ENCODE results near the gene NXN.
"Not testable (repeated sequence)": the region's sequence is repeated elsewhere in the genome, so short reads cannot be mapped to it uniquely, and the experiment has no call there.

Gene NXN

DNA sequence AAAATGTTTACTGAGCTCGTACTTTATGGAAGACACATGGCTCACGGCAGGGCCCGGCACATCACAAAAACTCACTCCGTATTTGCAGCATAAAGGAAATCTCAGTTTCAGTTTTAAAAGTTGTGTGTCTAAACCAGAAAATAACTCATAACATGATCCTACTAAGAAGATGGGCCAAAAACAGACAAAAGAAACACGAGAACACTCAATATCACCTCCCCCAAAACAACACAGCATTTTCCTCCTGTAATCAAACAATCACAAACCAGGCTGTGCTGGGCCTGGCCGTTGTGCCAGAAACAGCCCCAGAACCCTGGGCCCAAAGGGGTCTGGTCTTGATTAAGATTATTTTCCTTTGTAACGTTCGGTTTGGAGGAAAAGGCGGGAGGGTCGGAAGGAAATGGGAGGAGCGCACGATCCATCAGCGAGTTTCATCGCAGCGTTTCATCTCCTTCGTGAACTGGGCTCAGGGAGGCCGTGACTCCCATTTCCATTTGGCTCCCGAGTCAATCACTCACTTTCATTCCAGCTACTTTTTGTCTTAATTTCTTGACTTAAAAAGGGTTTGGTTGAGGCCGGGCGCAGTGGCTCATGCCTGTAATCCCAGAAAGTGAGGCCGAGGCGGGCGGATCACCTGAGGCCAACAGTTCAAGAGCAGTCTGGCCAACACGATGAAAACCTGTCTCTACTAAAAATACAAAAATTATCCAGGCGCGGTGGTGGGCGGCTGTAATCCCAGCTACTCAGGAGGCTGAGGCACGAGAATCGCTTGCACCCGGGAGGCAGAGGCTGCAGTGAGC is 61.4 kb downstream of the NXN start:
- DNase-seq (ENCODE audit: low spot score) = no peak

DNA sequence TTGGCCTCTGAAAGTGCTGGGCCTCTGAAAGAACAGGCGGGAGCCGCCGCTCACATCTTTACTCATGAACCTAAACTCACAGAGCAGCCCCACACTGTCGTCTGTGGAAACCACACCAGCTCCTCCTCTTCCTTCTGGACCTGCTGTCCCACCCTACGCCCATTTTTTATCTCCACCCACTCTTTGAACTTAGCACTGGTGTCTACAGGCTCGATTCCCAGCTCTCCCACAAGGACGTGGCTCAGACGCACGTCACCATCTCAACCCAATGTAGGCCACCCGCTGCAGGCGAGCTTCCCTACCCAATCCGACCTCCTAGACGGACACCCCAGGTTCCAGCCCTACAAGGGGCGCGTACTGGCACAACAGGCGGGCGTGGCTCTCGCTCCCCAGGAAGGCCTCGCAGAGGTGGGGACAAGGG is 62.2 kb downstream of the NXN start:
- DNase-seq (ENCODE audit: low spot score) = no peak

DNA sequence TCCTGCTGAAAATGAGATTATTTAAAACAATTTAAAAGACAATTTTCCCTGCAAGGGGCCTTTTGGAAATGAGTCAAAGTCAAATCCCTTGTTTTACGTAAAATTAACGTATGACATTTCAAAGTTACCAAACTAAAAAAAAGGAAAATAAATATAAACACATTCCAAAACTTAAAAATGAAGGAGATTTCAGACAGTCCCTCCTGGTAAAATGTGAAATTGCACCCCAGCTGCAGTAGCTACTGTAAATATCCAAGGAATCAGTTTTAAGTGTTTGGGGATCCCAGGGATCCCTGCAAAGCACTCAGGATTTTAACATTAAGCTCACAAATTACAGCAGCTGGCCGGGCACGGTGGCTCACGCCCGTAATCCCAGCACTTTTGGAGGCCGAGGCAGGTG is 63.3 kb downstream of the NXN start:
- no peak for DNase-seq (ENCODE audit: low spot score)

DNA sequence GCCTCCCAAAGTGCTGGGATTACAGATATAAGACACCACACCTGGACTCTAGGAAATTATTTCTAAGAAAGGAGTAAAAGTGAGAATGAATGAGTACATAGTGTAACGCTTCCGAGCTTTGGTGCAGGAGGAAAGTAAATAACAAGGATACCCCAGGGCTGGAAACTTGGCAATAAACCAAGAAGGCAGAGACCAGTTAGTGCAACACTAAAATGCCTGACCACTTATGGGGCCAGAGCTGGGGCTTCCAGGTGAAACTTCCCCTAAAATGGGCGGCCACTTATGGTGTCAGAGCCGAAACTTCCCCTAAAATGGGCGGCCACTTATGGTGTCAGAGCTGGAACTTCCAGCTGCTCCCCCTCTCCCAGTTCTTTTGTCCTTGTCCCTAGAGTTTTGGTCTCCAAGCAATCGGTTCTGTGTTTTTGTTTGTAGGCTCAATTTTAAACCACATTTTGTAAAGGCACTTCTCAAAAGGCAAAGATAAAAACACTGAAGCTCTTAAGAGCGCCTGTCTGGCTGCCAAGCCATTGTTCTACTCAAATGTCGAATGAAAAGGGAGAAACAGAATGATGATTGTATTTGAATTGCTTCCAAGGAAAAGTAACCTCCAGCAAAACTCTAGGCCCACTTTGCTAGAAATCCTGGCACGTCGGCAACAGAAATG is 63.9 kb downstream of the NXN start:
- no peak for DNase-seq (ENCODE audit: low spot score)

DNA sequence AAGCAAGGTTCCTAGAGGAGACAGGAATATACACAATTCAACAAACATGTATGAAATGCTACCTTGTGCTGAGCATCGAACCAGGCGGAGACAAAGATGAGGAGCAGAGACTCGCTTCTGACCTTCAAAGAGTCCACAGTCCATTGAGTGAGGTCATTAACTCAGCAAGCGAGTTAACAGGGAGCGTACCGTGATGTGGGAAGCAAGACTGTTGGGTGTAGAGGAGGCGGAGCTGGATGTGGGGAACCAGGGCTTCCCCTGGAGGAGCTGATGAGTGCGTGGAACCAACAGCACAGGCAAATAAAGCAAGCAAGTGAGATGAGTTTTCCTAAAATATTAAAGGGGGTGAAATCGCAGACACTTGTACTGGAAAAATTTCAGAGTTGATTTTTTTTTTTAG is 65.0 kb downstream of the NXN start:
- no peak for DNase-seq (ENCODE audit: low spot score)

DNA sequence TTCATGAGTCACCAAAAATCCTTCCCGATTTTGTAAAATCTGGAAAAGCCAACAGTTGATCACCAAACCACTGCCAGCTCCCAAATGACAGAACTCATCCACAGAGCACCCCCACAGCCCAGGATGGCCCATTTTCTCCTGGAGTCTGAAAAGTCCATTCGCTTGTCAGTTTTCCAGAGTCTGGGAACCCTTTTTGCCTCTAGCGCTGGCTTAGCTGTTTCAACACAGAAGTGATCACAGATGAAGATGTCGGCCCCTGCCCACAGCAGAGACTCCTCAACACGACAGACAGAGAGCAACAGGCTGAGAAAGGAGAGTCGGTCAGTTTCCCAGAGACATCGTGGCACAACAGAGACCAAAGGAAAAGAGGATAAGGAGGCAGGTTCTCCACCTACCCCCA is 66.4 kb downstream of the NXN start:
- no peak for DNase-seq (ENCODE audit: low spot score)

DNA sequence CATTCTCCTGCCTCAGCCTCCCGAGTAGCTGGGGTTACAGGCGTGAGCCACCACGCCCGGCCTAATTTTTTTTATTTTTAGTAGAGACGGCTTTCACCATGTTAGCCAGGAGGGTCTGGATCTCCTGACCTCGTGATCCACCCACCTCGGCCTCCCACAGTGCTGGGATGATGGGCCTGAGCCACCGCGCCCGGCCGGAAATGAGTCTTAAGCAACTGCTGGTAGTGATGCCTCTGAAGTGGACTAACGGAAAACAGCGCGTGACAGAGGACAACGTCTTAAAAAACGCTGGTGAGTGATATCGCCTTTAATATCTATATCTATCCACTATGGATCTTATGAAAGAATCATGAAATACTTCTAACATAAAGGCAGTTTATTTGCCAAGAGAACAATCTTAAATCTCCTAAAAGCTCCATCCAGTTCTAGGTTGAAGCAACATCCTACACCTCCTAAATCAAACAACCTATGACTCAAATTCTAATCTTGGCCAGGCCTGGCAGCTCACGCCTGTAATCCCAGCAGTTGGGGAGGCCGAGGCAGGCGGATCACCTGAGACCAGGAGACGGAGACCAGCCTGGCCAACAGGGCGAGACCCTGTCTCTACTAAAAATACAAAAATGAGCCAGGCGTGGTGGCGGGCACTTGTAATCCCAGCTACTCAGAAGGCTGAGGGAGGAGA is 69.8 kb downstream of the NXN start:
- no peak for DNase-seq (ENCODE audit: low spot score)

DNA sequence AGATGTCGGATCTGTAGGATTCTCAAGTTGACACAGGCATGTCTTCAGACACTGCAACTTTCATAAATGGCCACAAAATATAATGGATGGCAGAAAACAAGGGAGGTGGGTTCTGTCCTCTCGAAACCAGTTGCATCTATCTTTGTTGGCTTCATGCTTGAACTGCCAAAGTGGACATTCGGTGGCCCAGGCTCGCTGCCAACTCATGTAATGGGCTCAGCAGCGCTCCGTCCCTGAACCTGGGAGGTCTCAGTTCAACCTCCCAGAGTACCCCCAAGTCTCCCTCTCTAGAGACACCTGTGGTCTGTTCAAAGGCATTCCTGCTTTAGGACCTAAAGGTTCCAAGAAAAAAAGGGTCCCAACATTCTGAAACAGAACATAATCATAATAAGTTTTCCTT is 71.9 kb downstream of the NXN start:
- no peak for DNase-seq (ENCODE audit: low spot score)

DNA sequence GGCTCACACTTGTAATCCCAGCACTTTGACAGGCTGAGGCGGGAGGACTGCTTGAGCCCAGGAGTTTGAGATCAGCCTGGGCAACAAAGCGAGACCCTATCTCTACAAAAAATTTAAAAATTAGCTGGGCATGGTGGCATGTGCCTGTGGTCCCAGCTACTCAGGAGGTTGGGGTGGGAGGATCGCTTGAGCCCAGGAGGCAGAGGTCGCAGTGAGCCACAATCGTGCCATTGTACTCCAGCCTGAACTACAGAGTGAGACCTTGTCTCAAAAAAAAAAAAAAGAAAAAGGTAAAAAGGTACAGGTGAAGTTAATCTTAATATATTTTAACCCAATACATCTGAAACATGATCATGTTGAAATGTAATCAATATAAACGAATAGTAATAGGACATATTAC is 73.9 kb downstream of the NXN start:
- not testable (repeated sequence) for DNase-seq (ENCODE audit: low spot score)

DNA sequence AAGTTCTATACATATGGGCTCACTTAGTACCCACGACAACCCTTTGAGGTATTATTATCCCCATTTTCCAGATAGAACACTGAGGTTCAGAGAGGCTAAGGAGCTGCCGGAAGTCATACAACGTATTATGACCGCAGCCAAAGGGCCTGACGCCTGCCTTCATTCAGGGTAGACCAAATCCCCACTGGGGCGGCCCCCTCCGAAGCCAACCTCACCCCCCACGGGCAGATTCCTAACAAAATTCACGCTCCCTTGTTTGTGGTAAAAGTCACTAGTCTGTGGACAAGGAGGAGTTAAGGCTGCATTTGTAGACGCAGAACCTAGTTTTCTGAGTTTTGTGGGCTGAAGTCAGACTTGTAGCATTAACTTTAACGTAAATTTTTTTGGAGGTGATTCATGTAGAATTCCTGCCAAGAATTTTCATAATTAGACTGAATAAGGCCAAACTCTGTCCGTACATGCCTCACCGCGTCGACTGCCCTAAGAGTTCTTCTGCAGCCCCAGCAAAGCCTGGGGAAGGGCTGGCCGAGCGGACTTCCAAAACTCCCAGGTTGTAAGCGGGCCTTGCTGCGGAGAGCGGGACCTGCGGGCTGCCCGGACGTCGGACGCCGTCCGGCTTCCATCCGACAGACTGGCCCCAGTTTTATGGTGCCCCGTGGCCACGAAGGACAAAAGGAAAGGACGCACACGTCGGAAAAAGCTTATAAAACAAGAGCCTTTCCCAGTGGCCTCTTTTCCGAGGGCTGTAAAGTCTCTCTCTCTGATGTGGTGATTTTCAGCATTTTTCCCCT is 75.7 kb downstream of the NXN start:
- DNase-seq (ENCODE audit: low spot score) = peak; percentile 49

DNA sequence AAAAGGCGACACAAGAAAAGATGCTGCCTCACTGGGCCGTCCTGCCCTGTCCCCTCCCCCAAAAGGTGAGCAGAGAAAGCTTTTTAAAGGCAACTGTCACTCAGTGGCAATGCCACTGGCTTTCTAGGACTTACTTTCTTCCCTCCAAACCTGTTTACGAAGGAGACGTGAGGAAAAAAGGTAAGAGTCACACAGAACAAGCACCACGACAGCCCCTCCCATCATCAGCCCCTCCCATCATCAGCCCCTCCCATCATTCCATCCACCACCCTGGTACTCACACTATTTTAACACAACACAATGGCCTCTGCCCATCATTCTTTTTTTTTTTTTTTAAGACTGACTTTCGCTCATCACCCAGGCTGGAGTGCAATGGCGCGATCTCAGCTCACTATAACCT is 77.1 kb downstream of the NXN start:
- DNase-seq (ENCODE audit: low spot score) = no peak

DNA sequence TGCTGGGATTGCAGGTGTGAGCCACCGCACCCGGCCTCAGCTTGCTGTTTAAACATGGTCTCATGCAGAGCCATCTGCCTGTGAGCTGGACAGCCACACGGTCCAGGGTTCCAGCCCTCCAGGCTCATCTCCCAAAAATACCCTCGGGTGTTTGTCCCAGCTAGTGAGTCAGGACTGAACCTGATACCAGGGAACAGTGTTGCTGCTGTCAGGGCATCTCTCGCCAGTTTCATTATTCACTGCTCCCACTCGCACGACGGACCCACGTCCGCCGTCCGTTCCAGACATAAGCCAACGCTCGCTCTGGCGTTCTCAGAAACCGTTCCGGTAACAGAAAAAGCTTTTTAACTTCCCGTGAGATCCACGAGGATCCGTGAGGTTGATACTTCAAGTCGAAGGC is 77.6 kb downstream of the NXN start:
- DNase-seq (ENCODE audit: low spot score) = no peak

DNA sequence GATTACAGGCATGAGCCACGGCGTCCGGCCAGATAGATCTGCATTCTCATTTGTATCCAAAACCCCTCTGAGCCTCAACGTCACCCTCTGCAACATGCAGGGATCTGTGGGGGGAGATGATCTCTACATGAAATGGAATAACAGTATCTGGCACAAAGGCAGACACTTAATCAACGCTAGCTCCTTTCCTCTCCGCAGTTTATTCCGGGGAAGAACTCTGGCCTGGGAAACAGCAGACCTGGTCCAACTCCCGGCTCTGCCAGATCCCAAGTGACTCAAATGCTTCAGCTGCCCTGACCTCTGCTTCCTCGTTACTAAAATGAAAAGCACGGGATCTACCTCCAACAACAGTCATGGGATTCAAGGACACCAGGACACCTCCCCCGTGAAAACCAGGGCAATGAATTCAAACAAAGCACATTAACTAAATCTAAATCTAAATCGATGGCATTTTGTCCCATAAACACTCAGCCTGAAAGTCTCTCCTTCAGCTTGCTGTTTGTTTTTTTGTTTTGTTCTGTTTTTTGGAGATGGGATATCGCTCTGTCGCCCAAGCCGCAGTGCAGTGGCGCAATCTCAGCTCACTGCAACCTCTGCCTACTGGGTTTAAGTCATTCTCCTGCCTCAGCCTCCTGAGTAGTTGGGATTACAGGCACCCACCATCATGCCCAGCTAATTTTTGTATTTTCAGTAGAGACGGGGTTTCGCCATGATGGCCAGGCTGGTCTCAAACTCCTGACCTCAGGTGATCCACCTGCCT is 78.2 kb downstream of the NXN start:
- DNase-seq (ENCODE audit: low spot score) = no peak

DNA sequence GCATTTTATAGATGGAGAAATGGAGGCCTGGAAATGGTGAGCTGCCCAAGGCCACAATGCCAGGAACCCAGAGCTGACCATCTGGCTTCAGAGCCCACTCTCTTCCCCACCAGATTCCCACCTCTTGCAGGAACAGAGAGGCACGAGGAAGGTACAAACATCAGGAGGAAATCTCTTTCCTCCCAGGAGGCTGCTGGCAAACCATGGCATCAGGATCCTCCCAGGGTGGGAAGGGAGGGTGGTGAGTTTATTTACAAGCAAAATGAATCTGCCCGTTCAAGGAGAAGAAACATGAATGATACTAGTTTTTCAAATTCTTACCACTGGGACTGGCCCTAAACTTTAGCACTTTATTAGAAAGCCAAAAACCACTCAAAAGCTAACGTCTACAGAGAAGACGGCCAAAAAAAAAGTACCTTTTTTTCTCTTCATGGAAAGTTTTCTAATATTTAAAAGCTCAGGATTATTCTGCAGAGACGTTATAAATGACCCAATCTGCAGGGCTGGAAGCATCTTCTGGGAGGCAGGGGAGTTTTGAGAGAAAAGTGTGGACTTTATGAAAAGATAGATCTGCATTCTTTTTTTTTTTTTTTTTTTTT is 79.1 kb downstream of the NXN start:
- no peak for DNase-seq (ENCODE audit: low spot score)

DNA sequence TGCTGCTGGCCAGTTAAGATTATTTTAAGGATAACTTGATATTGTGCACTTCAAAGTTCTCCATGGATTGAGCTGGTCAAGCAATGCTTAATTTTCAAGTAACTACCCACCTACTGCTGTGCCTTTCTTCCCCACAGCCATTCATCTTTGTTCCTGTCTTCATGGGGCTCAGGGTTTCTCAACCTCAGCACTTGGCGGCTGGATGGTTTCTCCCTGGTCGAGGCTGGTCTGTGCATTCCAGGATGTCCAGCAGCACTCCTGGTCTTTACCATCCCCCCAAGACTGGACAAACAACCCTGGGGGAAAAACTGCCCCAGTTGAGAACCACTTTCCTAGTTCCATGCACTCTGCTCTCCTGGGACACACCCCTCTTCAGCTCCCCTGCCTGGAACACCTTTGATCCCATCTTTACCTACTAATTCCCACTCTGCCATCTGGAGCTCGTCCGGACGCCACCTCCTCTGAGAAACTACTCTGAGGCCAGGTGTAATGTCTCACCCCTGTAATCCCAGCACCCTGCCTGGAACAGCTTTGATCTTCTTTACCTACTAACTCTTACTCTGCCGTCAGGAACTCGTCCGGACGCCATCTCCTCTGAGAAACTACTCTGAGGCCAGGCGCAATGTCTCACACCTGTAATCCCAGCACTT is 81.5 kb downstream of the NXN start:
- no peak for DNase-seq (ENCODE audit: low spot score)

DNA sequence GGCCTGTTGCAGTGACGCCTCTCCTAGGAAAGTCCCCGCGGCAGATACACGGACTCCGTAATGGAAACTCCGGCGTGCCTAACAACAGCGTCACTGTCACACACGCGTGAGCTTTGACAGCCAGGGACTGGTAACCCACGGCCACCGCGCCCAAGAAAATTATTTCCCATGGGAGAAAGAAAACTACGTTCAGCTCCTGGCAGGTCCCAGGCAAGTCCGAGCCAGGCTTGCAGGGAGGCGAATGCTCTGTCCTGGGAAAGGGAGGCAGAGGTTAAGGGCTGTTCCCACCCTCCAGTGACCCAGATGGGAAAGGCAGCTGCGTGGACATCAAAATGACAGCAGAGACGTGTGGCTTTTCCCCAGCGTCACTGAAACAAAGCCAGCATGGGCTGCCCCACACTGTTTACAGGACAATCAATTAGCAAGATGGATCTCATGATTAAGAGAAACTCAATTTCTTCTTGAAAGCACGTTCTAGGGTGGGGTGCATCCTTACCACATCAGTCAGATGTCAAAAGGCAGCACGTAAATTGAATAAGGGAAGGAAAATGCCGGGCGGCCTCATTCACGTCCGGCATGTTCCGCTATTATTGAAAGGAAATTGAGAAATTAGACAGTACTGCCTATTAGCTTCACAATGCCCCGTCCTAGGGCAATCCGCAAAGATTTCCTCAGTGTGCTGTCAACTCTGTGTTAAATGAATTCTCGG is 82.5 kb downstream of the NXN start:
- DNase-seq (ENCODE audit: low spot score) = peak; percentile 57

DNA sequence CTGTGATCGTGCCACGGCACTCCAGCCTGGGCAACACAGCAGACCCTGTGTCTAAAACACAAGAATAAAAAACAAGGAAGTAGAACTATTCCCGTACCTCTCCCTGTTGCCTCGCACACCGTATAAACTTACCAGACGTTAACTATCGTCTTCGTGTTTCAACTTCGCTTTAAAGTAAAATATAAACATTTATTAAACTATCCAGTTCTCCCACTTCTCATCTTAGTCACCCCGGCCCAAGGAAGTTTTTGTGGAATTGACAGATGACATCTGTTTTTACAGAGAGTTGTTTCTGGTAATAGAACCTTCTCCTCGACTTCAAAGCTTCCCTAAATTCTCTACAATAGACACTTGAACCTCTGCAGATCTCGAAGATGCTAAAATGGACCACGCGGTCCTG is 83.1 kb downstream of the NXN start:
- DNase-seq (ENCODE audit: low spot score) = no peak

DNA sequence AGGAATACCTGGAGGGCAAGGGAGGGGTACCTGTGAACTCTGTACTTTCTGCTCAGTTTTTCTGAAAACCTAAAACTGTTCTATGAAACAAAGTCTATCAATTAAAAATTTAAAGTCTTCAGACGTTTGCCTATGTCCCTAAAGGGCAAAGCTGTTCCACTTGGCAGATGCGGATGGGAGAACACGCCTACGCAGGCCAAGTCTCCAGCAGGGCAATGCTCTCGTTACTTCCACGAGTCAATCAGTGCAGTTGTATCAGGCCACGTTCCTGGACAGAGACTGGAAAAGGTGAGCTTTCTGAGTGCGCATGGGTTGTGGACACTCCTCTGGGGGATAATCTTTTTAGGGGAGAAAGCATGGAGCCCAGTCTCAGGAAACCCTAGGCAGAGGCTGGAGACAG is 86.6 kb downstream of the NXN start:
- DNase-seq (ENCODE audit: low spot score) = no peak

DNA sequence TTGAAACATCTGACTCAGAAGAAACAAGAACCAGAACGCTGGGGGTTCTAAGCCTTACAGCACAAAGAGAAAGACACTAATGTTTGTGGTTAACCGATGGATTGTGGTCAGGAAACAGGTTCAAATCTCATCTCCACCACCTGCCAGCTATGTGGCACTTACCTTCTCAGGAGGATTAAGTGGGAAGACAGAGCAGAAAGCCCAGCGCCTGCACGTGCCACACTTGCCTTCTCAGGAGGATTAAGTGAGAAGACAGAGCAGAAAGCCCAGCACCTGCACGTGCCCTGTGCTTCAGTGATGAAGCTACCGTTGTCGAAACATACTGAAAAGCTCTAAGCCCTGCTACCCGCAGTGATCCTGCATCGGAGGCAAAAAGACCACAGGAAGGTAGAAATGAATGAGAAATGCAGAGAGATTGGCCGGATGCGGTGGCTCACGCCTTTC is 90.6 kb downstream of the NXN start:
- DNase-seq (ENCODE audit: low spot score) = no peak

Data from kidney tubule cell (primary cell).